ENCODE results near the gene XCL2.
"Not testable (repeated sequence)": the region's sequence is repeated elsewhere in the genome, so short reads cannot be mapped to it uniquely, and the experiment has no call there.

The XCL2 gene, protein sequence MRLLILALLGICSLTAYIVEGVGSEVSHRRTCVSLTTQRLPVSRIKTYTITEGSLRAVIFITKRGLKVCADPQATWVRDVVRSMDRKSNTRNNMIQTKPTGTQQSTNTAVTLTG

DNA sequence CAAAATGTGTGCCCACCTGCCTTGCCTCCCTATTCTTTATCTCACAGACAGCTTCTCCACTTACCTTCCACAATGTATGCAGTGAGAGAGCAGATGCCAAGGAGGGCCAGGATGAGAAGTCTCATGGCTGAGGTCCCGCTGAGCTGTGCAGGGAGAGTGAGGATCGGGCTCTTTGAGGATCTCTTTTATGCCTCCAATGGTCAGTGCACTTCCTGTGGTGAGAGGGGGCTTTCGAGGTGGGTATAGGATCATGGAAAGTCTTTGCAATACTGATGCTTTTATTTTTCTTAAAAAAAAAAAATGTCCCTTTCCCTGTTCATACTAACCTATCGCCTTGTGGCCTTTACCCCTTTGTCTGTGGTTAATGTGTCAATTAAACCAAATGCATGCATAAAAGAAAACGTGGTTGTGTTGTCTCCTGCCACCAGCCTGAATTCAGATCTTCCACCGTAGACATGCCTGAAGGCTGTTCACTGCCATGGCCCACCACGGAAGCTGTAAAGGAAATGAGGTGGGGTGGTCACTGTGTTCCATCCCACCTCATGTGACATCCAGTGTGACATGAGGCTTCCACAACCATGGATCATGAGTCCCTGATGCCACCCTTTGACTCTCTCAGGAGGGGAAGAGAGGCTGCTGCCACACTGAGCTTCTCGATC is at the start of gene XCL2:
Gene XCL2 (minus strand): TSS at position 158 of the 659 bp plus-strand sequence. CDS start 33 bp downstream, at position 125.
- DNase-seq (ENCODE audit: low read depth) = not testable (repeated sequence)

DNA sequence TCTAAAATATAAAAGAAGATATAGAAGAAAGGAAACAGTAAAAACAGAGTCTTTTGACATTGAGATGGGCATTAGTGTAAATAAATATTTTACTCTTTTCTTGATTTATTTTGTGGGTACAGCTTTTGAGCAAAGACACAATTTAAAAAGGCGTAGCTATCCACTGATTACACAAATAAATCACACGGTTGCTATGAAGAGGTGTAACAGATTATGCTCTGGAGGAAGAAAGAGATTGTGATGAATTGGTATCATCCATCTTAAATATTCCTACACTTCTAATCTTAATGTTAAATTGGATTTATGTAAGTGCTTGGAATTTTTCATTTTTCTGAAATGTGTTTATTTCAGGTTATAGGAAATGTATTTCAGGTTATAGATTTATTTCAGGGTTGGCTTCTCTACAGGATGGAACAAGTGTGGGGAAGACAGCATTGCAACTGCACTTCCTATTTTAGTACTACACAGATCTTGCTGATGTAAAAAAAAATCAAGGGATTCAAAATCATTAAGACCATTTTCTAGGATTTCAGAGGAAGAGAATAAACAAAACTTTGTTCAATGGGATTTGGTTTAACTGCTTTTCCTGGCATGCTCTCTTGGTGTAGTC is 47.9 kb upstream of the XCL2 start:
- no peak for DNase-seq (ENCODE audit: low read depth)

DNA sequence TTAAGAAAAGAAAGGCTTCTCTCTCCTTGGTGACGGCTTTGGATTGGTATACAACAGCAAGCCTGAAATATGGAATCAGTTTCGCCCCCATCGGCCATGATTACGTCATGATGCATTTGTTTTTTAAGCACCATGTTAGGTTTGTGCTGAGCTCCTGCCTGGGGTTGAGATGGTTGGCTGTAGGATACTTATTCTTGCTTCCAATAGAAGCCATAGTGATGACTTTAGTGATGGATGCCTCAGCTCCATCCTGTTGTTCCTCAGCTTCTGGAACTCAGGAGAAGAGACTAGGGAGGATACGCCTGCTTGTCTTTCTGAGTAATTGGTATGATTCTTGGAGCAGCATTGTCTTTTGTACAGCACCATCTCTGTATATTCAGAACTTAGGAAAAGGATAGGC is 47.3 kb upstream of the XCL2 start:
- DNase-seq (ENCODE audit: low read depth) = no peak

DNA sequence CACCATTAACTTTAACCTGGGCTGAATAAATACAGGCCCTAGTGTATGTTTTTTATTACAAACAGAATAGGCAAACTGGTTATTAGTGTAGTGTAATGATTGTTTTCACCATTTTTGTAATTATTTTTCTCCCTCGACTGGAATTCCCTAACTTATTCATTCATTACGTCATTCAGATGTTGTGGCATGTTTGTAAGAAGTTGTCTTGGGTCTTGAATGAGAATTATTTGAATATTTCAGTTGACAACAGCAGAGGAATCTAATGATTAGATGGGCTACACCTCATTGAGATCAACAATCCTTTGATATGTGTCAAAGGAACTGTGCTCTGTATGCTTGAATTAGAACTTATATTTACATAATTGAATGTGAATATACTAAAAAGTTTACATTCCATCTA is 45.4 kb upstream of the XCL2 start:
- no peak for DNase-seq (ENCODE audit: low read depth)

DNA sequence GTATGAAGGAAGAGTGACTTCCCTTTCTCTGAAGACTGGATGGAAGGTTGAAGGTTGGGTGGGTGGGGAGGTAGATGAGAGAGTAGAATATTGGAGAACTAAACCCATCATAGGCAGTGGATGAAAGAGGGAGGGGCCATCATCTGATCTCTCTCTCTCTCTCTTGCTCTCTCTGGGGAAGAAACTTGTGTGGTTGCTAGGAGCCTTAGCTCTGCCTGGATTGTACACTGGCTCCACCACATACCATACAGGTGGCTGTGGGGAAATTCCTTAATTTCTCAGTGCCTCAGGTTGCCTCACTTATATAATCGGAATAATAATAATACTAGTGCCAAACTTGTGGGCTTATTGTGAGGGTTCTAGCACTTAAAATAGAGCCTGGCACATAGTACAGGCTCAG is 42.1 kb upstream of the XCL2 start:
- no peak for DNase-seq (ENCODE audit: low read depth)

DNA sequence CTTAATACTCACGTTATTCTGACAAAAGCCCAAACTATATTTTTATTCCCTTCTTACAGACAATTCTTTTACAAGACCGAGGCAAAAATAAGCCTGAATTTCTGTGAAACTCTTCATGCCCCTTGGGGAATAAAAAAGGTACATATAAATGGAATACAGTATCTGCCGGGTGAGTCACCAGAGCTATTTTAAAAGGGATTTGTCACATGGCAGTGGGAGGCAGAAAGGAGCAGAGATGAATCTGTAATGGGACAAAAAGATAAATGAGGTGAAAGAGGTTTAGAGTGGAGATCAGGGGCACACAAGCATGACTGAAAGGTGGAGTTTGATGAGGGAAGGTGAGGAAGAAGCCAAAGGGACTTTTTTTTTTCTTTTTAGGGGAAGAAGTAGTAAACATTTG is 41.4 kb upstream of the XCL2 start:
- DNase-seq (ENCODE audit: low read depth) = no peak

DNA sequence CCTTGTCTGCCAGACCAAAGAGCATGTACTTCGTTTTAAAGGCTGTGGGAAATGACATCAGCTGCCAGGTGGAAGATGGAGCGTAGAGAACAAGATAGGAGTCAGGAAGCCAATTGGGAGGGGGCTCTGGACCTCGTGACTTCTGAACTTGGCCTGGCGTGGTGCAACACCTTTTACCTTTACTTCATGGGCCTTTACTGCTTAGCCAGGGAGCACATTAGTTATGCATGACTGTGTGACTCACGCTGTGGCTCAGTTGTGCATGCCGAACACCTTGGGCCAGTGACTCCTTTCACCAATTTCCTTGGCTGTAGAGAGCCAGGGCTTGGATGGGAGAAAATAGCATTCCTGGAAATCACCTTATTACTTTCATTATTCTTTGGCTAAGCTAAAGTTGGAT is 39.8 kb upstream of the XCL2 start:
- DNase-seq (ENCODE audit: low read depth) = no peak

DNA sequence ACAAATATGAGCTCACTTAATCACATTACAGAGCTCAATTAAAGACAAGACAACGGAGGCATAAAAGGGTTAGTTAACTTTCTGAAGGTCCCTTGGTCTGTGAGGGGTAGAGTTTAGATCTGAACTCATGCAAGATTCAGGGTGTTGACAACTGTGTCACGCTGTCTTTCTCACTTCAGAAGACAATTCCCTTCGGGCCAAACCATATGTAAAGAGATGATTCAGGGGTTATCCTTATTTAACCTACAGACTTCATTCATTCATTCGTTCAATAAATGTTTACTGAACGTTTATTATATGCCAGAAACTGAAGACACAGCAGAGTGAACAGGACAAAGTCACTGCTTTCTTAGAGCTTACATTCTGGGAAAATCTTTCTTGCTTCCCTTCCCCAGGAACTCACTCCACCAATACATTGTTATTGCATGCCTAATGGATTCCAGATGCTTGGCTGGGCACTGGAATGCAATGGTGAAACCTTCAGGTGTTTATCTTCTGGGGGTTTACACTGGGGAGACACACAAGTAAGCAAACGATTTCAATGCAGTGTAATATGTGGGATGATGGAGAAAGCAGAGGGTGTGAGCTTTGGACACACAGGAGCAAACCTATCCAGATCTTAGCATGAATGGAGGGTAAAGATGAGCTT is 39.0 kb upstream of the XCL2 start:
- no peak for DNase-seq (ENCODE audit: low read depth)

DNA sequence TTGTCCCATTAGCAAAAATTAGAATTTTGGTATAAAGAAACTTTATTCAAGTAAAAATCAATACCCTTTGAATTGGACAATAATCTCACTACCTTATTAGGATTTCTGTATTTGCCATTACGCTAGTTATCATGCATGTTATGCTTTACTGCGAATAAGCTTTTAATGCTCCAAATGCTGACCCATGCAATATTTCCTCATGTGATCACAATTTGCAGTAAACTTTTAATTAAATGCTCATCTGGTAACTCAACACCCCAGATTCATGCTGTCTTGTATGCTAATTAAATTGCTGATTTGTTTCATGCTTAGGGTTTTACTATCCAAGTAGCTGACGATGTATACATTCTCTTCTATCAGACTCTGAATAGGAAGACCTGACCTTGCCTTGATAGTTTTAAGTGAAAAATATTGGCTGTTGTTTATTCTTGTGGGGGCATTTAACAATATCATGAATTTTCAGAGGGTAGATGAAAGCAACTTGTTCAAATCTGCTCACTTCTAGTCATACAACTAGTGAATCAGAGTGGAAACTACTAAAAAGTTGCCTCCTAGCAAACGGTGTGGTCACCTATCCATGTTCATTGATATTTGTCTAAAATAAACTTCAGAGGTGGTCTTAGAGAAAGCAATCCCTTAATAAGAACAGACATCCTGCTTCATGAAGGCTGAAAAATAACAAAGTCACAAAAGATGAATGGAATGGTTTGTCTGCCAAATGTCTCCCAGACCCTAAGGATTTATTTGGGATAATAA is 38.2 kb upstream of the XCL2 start:
- no peak for DNase-seq (ENCODE audit: low read depth)

DNA sequence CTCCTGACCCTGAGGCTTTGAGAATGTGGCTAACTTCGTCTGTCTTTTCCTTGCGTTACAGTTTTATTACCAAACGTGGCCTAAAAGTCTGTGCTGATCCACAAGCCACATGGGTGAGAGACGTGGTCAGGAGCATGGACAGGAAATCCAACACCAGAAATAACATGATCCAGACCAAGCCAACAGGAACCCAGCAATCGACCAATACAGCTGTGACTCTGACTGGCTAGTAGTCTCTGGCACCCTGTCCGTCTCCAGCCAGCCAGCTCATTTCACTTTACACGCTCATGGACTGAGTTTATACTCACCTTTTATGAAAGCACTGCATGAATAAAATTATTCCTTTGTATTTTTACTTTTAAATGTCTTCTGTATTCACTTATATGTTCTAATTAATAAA is 37.2 kb upstream of the XCL2 start:
- DNase-seq (ENCODE audit: low read depth) = not testable (repeated sequence)

DNA sequence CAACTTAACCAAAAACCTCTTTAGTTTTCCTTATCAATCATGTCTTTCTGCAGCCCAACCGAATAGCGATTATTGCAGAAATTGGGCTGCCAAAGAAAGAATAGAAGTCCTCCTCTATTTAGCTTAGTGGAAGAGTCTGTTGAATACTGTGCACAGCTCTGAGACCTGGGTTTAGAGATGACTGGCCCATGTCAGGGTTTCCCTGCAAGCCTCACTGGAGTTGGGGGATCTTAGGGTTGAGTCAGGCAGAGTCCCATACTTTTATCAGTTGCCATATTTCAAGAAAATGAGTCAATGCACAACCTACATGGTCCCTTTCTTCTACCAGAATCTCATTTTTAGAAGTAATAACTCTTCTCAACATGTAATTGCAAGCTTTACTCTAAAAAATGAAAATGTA is 36.5 kb upstream of the XCL2 start:
- not testable (repeated sequence) for DNase-seq (ENCODE audit: low read depth)

DNA sequence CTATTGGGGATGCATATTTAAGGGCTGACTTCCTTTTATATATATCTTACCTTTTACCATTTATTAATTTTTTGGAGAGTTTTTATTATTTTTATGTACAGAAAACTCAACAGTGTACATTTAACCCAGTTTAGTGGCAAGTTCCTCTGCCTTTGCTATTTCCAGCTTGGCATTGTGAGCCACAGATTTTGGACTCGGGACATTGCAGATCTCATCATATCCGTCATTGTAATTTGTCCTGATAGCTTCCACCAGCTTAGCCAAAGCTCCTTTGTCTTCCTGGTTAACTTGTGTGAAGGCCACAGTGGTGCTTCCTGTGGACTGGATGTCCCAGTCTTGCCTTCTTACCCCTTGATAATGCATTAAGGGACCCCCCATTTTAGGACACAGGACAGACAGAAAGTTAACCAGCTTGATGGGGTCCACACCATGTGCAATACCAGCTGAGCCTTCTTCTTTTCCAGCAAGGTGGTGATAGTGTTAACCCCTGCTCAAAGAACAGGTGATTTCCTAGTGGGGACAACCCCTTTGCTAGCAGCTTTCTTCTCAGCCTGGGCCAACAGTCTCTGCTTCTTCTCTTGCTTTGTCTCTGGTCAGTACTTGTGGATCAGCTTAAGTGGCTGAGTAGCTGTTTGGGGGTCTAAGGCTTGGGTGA is 34.9 kb upstream of the XCL2 start:
- not testable (repeated sequence) for DNase-seq (ENCODE audit: low read depth)

DNA sequence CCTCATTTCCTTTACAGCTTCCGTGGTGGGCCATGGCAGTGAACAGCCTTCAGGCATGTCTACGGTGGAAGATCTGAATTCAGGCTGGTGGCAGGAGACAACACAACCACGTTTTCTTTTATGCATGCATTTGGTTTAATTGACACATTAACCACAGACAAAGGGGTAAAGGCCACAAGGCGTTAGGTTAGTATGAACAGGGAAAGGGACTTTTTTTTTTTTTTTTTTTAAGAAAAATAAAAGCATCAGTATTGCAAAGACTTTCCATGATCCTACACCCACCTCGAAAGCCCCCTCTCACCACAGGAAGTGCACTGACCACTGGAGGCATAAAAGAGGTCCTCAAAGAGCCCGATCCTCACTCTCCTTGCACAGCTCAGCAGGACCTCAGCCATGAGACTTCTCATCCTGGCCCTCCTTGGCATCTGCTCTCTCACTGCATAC is 32.5 kb upstream of the XCL2 start, which contains the start of gene XCL1:
Gene XCL1 (plus strand): TSS at position 361 of the 444 bp plus-strand sequence. CDS start 33 bp downstream, at position 394.
- DNase-seq (ENCODE audit: low read depth) = not testable (repeated sequence)

DNA sequence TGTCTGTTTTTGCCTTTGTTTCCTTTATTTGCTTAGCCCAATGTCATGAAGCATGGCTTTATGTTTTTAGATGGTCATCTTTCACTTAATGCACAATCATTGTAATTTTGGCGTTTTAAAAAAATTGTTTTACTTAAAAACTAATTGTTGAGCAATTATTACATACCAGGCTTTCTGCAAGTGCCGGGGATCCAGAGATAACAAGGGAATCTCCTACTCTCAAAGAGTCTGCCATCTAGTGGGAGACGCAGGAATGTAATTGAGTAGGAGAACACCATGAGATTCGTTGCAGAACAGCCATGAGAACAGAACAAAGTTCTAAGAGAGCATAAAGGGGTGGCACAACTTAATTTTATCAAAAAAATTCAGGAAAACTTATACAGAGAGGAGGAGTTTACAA is 30.4 kb upstream of the XCL2 start:
- not testable (repeated sequence) for DNase-seq (ENCODE audit: low read depth)

DNA sequence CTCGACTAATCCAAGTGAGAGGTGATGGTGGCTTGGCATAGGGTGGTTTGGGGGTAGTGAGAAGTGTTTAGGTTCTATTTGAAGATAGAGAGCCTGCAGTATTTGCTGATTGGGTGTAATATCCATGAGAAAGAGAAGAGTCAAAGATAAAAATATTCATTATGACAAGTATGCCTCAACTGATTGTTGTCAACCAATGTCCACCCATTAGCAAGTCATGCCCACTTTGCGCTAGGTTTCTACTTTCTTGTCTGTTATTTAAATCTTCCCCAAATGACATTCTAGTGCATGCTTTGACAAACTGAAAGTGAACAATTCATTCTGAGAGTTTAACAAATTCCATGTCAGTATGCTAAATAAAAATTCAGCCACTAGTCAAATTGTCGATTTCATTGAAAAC is 28.8 kb upstream of the XCL2 start:
- no peak for DNase-seq (ENCODE audit: low read depth)

DNA sequence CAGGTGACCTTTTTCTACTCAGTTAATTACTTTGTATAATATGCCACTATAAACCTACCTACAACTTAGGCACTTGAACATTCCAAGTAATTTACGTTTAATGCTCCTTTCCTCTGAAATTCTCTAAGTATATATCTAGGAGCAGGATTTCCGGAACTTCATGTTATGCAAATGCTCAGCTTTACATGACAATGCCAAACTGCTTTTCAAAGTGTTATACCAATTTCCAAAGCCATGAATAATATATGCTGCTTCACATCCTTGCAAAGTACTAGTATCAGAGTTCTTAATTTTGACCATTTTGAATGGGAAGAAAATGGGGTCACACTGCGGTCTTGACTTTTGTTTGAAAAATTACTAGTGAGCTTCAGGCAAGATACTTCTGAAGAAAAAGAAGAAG is 26.9 kb upstream of the XCL2 start:
- no peak for DNase-seq (ENCODE audit: low read depth)

DNA sequence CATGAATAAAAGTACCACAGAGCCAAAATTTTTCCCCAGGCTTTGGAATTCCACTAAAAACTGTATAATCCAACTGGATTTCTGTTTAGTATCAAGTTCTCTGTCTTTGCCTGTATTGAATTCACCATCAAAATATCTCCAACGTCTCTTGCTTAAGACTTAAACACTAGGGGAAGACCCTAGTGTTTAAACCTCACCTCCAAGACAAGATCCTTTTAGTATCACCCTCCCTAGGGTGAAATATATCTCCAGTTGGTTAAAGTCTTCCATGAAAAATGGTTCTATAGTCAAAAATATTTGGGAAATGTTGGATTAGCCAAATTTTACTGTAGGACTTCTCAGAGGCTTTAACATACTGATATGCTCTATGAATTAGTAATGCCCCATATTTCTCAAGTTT is 24.5 kb upstream of the XCL2 start:
- DNase-seq (ENCODE audit: low read depth) = no peak

DNA sequence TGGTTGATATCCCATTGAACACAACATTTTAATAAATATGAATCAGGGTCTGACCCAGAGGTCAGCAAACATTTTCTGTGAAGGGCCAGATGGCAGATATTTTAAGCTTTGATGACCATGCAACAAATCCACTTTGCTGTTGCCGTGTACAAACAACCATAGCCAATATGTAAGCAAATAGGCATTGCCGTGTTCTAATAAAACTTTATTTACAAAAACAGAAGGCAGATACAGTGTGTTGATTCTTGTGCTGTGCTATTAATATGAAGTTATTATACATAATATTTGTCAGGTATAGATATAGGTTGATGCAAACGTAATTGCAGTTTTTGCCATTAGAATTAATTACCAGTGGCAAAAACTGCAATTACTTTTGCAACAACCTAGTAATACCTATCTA is 23.8 kb upstream of the XCL2 start:
- DNase-seq (ENCODE audit: low read depth) = no peak

DNA sequence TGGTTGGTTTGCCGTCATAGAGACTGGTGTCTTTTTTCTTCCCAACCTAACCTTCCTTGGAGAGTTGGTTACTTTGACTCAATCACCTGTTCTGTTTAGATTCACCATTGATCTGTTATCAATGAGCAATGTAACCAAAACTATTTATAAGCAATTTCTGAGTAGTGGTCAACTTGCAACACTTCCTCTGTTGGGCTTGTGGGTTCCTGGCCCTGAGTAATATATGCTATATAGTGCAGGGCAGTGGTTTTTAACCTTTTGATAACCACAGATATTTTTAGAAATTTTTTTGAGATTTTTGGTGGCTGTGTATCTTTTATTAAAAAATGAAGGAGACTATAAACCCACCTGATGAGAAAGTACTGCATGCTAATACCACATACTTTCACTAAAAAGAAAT is 23.2 kb upstream of the XCL2 start:
- no peak for DNase-seq (ENCODE audit: low read depth)

DNA sequence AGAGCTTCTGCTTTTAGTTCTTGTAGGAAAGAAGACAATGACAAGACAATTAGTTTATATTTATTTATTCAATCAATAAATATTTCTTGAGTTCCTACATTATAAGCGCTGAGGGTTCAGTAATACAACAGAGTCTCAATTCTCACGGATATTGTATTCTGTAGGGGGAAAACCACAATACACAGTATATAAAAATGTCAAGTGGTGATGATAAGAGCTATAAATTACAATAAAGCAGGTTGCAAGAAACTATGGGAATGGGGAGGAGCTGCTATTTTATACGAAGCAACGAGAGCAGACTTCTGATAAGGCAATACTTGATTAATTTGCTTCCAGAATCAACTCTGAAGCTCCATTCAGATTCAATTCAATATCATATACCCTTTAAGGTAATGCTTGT is 22.0 kb upstream of the XCL2 start:
- no peak for DNase-seq (ENCODE audit: low read depth)

DNA sequence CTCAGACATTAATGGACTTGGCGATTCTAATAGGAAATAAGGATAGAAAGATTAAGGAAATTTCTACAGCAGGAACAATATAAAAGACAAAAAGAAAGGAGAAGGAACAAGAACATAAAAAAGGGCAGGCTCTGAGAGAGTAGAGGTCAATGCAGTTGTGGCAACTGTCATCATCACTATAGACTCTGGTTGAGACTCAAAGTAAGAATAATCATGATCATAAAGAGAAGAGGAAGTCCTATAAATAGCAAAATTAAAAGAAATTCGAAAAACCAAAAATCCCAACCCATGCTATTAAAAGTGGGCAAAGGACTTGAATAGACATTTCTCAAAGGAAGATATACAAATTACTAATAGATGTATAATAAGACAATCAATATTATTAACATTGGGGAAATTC is 18.2 kb upstream of the XCL2 start:
- no peak for DNase-seq (ENCODE audit: low read depth)

DNA sequence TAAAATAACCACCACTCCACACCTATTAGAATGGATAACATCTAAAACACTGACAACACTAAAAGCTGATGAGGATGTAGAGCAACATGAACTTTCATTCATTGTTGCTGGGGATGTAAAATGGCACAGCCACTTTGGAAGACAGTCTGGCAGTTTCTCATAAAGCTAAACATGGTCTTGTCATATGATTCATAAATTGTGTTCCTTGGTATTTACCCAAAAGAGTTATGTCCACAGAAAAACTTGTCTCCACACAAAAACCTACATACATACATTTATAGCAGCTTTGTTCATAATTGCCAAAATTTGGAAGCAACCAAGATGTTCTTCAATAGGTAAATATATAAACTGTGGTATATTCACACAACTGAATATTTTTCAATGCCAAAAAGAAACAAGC is 16.6 kb upstream of the XCL2 start:
- no peak for DNase-seq (ENCODE audit: low read depth)
